ENCODE results near the gene AK5.

Gene AK5

GRCh38 chr1:77542813-77543420, 261.1 kb downstream of the AK5 start:
- no peak for DNase-seq (ENCODE audit: low spot score)

DNA sequence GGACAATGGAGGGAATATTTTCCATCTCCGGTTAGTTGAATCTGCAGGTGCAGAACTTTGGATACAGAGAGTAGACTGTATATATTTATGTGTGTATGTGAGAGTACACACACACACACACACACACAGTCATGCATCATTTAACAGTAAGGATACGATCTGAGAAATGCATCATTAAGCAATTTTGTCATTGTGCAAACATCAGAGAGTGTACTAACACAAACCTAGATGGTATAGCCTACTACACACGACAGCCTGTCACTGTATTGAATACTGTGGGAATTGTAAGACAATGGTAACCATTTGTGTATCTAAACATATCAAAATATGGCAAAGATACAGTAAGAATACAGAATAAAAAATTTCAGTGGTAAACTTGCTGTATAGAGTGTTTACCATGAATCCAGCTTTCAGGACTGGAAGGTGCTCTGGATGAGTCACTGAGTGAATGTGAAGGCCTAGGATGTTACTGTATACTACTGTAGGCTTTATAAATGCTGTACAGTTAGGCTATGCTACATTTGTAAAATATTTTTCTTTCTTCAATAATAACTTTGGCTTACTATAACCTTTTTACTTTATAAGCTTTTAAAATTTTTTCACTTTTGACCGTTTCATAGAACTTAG, 262.1 kb downstream of the AK5 start:
- DNase-seq (ENCODE audit: low spot score), result no peak

- no peak for DNase-seq (ENCODE audit: low spot score)
Observed at GRCh38 chr1:77544845-77545244, 263.0 kb downstream of the AK5 start.

GRCh38 chr1:77545970-77546369, 264.2 kb downstream of the AK5 start:
- DNase-seq (ENCODE audit: low spot score), result no peak

GRCh38 chr1:77546890-77547289, 265.1 kb downstream of the AK5 start:
- DNase-seq (ENCODE audit: low spot score), result no peak

DNA sequence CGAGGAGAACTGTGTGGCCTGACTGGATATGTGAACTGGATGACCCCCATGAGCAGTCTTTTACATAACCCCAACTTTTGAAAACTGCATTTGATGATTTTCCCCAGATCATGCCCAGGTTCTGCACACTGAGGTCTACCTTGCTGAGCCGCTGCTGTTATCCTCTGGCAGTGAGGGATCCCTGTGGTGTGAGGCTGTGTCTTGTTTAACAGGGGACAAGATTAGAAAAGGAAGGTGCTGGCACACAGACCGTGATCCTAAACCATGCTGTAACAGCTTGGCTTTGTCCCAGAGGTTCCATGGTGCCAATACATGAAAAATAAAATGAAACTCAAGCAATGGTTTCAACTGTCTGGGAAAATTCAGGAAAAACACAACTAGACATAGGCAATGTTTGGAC, 266.5 kb downstream of the AK5 start:
- no peak for DNase-seq (ENCODE audit: low spot score)

- no peak for DNase-seq (ENCODE audit: low spot score)
Observed at GRCh38 chr1:77550135-77550534, 268.3 kb downstream of the AK5 start.

- DNase-seq (ENCODE audit: low spot score), result no peak
Observed at GRCh38 chr1:77552626-77553025, 270.8 kb downstream of the AK5 start.

DNA sequence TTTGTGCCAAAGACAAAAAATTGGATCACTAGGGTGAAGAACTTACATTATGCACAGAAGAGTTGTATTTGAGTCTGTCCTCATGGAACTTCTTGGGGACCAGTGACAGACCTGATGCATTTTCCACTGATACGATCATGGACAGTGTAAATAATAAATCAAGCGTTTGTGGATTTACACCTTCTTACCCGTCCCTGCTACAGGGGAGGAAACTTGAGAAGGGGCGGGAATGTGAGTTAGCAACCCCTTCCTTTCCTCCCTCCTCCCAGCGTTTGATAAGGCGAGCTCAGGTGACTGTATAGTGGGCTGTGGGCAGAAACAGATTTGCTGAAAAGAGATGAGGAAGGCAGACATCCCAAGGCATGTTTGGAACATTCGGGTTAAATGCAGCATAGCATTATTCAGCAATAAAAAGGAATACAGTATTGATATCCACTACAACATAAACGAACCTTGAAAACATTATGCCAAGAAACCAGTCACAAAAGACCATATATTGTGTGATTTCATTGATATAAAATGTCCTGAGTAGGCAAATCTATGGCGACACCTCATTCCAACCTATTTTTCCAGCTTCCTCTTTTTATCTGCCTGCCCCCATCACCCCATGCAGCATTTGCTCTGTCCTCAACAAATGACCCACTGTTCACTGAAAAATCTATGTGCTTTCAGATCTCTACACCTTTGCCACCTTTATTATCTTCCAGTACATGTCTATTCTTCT, 271.9 kb downstream of the AK5 start:
- DNase-seq (ENCODE audit: low spot score), result no peak

- no peak for DNase-seq (ENCODE audit: low spot score)
Observed at GRCh38 chr1:77556045-77556444, 274.2 kb downstream of the AK5 start.

DNA sequence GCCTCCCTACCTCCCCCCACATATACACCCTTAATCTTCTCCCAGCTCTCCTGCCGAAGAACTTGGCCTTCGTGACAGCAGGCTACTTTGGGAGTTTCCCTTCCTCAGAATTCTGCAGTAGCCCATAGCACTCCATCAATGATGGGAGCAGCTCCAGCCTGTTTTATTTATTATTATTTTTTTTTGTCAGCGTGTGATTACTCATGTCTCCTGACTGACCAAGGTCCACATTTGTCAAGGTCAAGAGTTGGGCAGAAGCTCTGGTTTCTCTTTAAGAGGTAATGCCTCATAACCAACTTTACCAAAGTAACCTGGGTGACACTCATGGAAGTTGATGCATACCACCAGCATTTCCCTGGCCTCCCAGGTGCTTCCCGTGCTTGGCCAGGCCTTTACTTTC, 275.2 kb downstream of the AK5 start:
- DNase-seq (ENCODE audit: low spot score), result no peak

GRCh38 chr1:77558591-77559164, 276.9 kb downstream of the AK5 start:
- no peak for DNase-seq (ENCODE audit: low spot score)

- no peak for DNase-seq (ENCODE audit: low spot score)
Observed at GRCh38 chr1:77560741-77561140, 278.9 kb downstream of the AK5 start.

GRCh38 chr1:77562596-77563150, 280.9 kb downstream of the AK5 start:
- no peak for DNase-seq (ENCODE audit: low spot score)

DNA sequence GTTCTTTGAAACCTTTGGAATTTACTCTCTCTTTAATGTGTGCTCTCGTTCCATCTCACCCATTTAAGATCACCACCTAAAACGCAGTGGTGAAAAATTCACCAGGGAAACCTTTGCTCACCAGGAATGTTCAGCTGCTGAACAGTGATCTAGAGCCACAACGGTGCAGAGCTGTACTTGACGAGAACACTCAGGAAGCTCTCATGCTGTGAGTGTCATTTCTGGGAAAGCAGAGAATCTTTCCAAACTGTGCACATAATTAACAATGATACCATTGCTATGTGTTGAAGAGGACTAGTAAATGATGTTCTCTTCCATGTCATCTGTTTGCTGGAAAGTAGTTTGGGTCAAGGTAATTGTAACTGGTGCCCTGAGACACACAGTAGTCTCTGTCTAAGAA, 283.5 kb downstream of the AK5 start:
- DNase-seq (ENCODE audit: low spot score), result no peak

DNA sequence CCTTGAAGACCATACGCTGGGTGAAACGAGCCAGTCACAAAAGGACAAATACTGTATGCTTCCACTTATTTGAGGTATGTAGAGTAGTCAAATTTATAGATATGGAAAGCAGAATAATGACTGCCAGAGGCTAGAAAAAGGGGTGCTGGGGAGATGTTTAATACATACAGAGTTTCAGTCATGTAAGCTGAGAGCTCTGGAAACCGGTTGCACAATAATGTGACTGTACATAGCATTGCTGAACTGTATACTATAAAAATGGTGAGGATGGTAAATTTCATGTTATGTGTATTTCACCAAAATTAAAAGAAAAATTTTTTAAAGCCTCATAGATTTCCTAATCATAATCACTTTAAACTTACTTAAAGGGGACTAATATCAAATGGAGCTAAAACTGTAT, 289.8 kb downstream of the AK5 start:
- no peak for DNase-seq (ENCODE audit: low spot score)

DNA sequence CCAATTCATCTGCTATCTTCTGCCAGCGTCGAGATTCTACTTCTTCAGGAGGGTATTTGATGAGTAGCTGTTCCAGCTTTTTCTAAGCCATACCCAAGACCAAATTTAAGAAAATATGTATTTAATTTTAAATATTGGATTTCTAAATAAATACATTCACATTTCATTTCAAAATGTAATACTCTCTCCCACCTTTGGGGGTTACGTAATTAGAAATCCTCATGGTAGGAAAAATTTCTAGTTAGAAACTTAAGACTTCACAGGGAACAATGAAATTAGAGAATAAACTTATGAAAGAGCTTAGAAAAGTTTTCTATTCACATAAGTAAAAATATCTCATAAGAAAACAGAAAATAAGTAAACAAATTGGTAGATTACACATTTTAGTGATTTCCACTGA, 297.7 kb downstream of the AK5 start:
- DNase-seq (ENCODE audit: low spot score), result no peak

DNA sequence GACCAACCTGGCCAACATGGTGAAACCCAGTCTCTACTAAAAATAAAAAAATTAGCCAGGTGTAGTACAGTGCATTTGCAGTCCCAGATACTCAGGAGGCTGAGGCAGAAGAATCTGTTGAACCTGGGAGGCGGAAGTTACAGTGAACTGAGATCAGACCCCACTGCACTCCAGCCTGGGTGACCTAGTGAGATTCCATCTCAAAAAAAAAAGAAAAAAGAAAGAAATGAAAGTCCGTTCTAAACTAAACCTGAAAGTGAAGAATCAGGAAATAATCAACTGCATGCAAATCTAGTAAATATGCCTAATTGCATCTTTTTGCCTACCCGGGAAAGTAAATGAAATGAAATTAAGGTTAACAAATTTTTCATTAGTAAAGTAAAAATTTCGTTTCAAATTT, 301.1 kb downstream of the AK5 start:
- no peak for DNase-seq (ENCODE audit: low spot score)

- no peak for DNase-seq (ENCODE audit: low spot score)
Observed at GRCh38 chr1:77583483-77583882, 301.7 kb downstream of the AK5 start.

DNA sequence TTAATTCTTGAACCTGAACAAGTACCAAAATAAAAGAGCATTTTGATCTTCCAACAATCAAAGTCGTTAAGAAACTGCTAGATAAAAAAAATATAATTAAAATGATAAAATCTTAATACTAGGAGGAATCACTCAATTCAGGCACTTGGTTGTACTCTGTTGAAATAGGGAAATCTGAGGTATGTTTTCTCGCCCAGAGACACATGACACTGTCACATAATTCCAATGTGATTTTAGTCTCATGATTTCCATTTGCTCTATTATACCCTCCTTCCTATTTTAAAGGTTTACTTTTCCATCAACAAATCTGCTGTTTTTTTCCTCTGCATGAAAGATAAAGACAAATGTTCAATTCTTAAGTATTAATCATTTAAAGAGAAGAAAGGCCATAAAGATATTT, 303.1 kb downstream of the AK5 start:
- DNase-seq (ENCODE audit: low spot score), result no peak

DNA sequence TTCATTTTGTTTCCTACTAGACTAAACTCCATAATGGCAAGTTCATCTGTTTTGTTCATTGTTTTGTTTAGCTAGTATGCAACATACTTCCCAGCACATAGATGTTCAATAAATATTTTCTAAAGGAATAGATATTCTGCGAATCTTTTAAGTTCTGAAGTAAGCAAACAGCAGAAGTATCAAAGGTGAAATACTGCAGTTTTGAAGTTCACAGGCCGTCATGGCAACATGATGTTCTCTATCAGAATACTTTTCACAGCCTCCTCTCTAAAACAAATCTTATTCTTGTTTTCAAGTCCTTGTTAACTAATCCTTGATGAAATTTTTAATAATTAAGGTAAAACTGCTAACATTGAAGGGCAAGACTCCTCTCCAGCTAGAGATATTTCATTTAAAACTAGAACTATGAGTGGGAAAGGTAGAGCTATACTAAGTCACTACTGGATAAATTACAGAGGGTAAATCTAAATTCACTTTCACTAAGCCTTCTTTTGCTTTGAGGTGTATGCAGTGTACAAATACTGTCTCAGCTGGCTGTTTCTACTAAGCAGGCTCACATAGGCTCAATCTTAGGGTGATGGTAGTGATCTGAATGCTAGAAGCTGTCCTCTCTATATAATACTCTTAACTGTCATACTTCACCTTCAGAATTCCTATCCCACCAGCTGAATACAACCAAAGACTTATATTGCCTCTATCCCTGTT, 303.9 kb downstream of the AK5 start:
- no peak for DNase-seq (ENCODE audit: low spot score)

DNA sequence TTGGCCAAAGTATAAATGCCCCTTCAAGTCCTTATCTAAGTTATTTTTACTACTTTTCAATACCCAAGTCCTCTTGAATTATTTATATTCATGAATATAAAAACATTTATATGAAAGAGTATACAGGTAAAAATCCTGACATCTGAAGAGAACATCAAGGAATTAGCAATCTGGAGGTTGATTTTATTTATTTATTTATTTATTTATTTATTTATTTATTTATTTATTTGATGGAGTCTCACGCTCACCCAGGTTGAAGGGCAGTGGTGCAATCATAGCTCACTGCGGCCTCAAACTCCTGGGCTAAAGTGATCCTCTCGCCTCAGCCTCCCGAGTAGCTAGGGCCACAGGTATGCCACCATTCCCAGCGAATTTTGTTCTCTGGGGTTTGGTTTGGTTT, 307.4 kb downstream of the AK5 start:
- no peak for DNase-seq (ENCODE audit: low spot score)

All from CD4-positive, alpha-beta T cell treated with Interleukin-15 for 4 hours (primary cell).